ENCODE results near the gene TMEM253.
A peak's percentile ranks its signal among the peaks of the same experiment; 100 is the strongest.

DNA sequence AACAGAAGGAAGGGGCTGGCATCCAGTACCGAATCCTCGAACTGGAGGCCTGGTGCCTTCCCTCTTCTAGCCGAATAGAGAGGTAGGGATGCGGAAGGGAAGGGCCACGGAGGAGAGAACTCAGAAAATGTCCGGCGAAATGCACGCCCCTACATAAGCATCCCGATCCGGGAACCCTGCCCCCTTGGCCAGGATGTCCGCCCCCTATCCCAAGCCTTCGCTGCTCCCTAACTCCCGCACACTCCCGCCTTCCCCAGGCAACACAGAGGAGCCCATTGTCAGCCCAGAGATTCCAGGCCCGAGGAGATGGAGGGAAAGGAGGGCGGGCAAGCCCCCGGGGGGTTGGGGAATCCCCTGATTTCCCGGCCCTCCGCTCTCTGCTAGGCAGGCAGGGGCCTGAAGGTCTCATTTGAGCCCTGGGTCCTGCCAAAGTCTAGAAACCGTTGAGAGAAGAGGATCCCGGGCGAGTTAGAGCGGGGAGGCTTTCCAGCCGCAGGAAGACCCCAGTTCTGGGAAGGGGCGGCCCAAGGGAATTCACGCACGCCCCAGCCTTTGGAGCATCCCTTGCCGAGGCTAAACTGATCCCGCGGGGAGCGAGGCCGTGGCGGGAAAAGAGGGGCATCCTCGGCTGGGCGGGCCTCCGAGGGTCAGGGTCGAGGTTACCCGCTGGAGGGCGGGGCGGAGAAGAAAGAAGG, 31.3 kb upstream of the TMEM253 start:
- peak in 2 of 3 donors; percentile 48 to 65 for TF ChIP-seq POLR2A (IDR thresholded peaks at IDR 0.05)
- TF ChIP-seq CTCF (IDR thresholded peaks at IDR 0.05): no peak
